Nephron progenitor cell (in vitro differentiated cells): Measurements from ENCODE around the gene BICC1.

ENCODE experiments used
- DNase-seq: peaks from one replicate; pipeline ENCODE4 v3.0.0; 2021
- H3K27ac Mint-ChIP-seq: 2 replicates; pipeline ENCODE4 v1.8.0; 2021; ENCODE audit warnings: mild to moderate bottlenecking, moderate library complexity, mixed read lengths
- H3K27me3 Mint-ChIP-seq: 2 replicates; pipeline ENCODE4 v1.8.0; 2021; ENCODE audit warnings: mild to moderate bottlenecking, low read depth, mixed read lengths; ENCODE audit not compliant: poor library complexity
- H3K36me3 Mint-ChIP-seq: 2 replicates; pipeline ENCODE4 v1.8.0; 2021; ENCODE audit warnings: low read depth, mixed read lengths
- H3K4me1 Mint-ChIP-seq: 2 replicates; pipeline ENCODE4 v1.8.0; 2021; ENCODE audit warnings: mixed read lengths
- H3K4me3 Mint-ChIP-seq: 2 replicates; pipeline ENCODE4 v1.8.0; 2021; ENCODE audit warnings: mild to moderate bottlenecking, moderate library complexity, mixed read lengths
- H3K9me3 Mint-ChIP-seq: 2 replicates; pipeline ENCODE4 v1.8.0; 2021; ENCODE audit warnings: mild to moderate bottlenecking, moderate library complexity, mixed read lengths
- TF ChIP-seq, protein P1 (sequence below): fragments of 200-600 bp; sonication (generic); IDR thresholded peaks from 2 replicates; pipeline ENCODE4 v1.5.0; 2021; ENCODE audit warnings: antibody characterized with exemption

Gene BICC1

GRCh38 chr10:58743466-58744115 is 230.9 kb downstream of the BICC1 start:
- Mint-ChIP-seq H3K36me3 (no peaks in the 10 kb centered on the region), H3K27ac (no peak overlapping the region), H3K4me1 (peaks cover 15% of the 10 kb centered on the region), H3K4me3 (no peak overlapping the region), H3K27me3 (no peaks in the 10 kb centered on the region), H3K9me3 (no peaks in the 10 kb centered on the region)
- TF ChIP-seq, protein P1, sequence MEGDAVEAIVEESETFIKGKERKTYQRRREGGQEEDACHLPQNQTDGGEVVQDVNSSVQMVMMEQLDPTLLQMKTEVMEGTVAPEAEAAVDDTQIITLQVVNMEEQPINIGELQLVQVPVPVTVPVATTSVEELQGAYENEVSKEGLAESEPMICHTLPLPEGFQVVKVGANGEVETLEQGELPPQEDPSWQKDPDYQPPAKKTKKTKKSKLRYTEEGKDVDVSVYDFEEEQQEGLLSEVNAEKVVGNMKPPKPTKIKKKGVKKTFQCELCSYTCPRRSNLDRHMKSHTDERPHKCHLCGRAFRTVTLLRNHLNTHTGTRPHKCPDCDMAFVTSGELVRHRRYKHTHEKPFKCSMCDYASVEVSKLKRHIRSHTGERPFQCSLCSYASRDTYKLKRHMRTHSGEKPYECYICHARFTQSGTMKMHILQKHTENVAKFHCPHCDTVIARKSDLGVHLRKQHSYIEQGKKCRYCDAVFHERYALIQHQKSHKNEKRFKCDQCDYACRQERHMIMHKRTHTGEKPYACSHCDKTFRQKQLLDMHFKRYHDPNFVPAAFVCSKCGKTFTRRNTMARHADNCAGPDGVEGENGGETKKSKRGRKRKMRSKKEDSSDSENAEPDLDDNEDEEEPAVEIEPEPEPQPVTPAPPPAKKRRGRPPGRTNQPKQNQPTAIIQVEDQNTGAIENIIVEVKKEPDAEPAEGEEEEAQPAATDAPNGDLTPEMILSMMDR = no peak
- peak; percentile 20 for DNase-seq

GRCh38 chr10:58746474-58747185 is 234.0 kb downstream of the BICC1 start:
- Mint-ChIP-seq H3K9me3 (no peaks in the 10 kb centered on the region), H3K4me1 (peaks cover 15% of the 10 kb centered on the region), H3K27me3 (no peaks in the 10 kb centered on the region), H3K36me3 (no peaks in the 10 kb centered on the region), H3K27ac (no peak overlapping the region), H3K4me3 (no peak overlapping the region)
- TF ChIP-seq, protein P1 = no peak
- DNase-seq = peak; percentile 5

GRCh38 chr10:58747687-58748086 is 235.0 kb downstream of the BICC1 start:
- Mint-ChIP-seq H3K9me3 (no peaks in the 10 kb centered on the region), H3K27me3 (no peaks in the 10 kb centered on the region), H3K27ac (no peak overlapping the region), H3K36me3 (no peaks in the 10 kb centered on the region), H3K4me3 (no peak overlapping the region), H3K4me1 (peaks cover 15% of the 10 kb centered on the region)
- no peak for DNase-seq
- TF ChIP-seq, protein P1 = no peak

- no peak for DNase-seq
- Mint-ChIP-seq H3K4me3 (no peak overlapping the region), H3K4me1 (peaks cover 28% of the 10 kb centered on the region), H3K27me3 (peaks cover 2% of the 10 kb centered on the region), H3K9me3 (no peaks in the 10 kb centered on the region), H3K36me3 (no peaks in the 10 kb centered on the region), H3K27ac (no peak overlapping the region)
- TF ChIP-seq, protein P1 = no peak
Observed at GRCh38 chr10:58752665-58753064, 240.0 kb downstream of the BICC1 start.

DNA sequence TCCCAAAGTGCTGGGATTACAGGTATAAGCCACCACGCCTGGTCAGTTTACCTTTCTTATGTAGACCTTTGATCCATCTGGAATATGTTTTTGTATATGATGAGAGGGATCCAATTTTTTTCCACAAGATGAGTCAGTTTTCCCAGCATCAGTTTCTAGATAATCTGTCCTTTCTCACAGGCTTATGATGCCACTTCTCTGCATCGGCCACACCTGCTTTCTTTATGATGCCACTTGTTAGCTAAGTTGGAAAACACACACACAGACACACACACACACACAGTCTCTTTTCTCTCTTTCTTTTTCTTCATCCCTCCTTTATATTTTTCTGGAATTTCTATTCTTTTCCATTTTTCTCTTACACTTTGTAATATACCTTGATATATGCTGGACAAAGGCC is 240.8 kb downstream of the BICC1 start:
- TF ChIP-seq, protein P1 = no peak
- no peak overlapping the region for H3K4me3 Mint-ChIP-seq
- peaks cover 2% of the 10 kb centered on the region for H3K27me3 Mint-ChIP-seq
- peaks cover 29% of the 10 kb centered on the region for H3K4me1 Mint-ChIP-seq
- no peak for DNase-seq
- H3K27ac Mint-ChIP-seq = no peak overlapping the region
- H3K36me3 Mint-ChIP-seq = no peaks in the 10 kb centered on the region
- no peaks in the 10 kb centered on the region for H3K9me3 Mint-ChIP-seq
